SK-N-SH (cell line): ENCODE results near the gene CST11. TPM values are rescaled to one million over a fixed set of nuclear protein-coding genes. Genes with fewer than 3 reads are reported as not detected.

ENCODE experiments used
- CTCF ChIA-PET: fragments of 300-600, 350-600 bp; formaldehyde crosslinking; extraction: SDS; loops from one replicate; lab custom pipeline; 2021; lab: Yijun Ruan, JAX
- POLR2A ChIA-PET: fragments of 350-600 bp; sonication (Branson Sonifier 250); formaldehyde crosslinking; extraction: SDS; loops from one replicate; lab custom pipeline; 2020; ENCODE audit warnings: antibody characterized with exemption, inconsistent platforms; lab: Yijun Ruan, JAX
- DNase-seq: peaks from one replicate; pipeline ENCODE4 v3.0.0; 2012
- H2AFZ ChIP-seq: fragments of 200-600 bp; sonication (generic); 2 replicates; pipeline ENCODE4 v1.8.1; 2016; ENCODE audit warnings: antibody characterized with exemption, mild to moderate bottlenecking, low read depth
- H3F3A ChIP-seq: fragments of 200-600 bp; sonication (generic); replicated peaks from 2 replicates; pipeline ENCODE3; 2016; ENCODE audit warnings: antibody characterized with exemption, mild to moderate bottlenecking; ENCODE audit not compliant: insufficient read depth
- H3K27ac ChIP-seq, 2 experiments: fragments of 200-500 bp in 1 of 2; fragments of 200-600 bp in 1 of 2; sonication (Bioruptor generic) in 1 of 2; sonication (generic), shearing (Covaris generic) in 1 of 2; 2 replicates each; pipeline versions ENCODE4 v1.5.1 to v1.6.1; 2014 to 2016; ENCODE audit warnings: low read depth in 2 of 2, inconsistent platforms in 1 of 2, low read length in 1 of 2, mild to moderate bottlenecking in 1 of 2, mixed read lengths in 1 of 2
- H3K27me3 ChIP-seq: fragments of 200-600 bp; sonication (generic), shearing (Covaris generic); 2 replicates; pipeline ENCODE4 v1.6.1; 2016; ENCODE audit warnings: mixed run types; ENCODE audit not compliant: insufficient read depth
- H3K36me3 ChIP-seq, 2 experiments: fragments of 200-500 bp in 1 of 2; fragments of 200-600 bp in 1 of 2; sonication (Bioruptor generic) in 1 of 2; sonication (generic) in 1 of 2; replicated peaks in 1 of 2; 2 replicates each; pipeline versions ENCODE3 to v1.5.1; 2014 to 2016; ENCODE audit warnings: low read length in 1 of 2, mild to moderate bottlenecking in 1 of 2; ENCODE audit not compliant: insufficient read depth in 2 of 2, control insufficient read depth in 1 of 2
- H3K4me1 ChIP-seq, 2 experiments: fragments of 200-500 bp in 1 of 2; fragments of 200-600 bp in 1 of 2; sonication (Bioruptor generic) in 1 of 2; sonication (generic), shearing (Covaris generic) in 1 of 2; 2 replicates each; pipeline versions ENCODE4 v1.5.1 to v1.6.1; 2014 to 2016; ENCODE audit warnings: low read depth in 1 of 2, low read length in 1 of 2, mixed run types in 1 of 2; ENCODE audit not compliant: insufficient read depth in 2 of 2, control insufficient read depth in 1 of 2
- H3K4me2 ChIP-seq: fragments of 200-600 bp; sonication (generic), shearing (Covaris generic); 2 replicates; pipeline ENCODE4 v1.6.1; 2017; ENCODE audit warnings: mixed run types
- H3K4me3 ChIP-seq, 2 experiments: fragments of 200-500 bp in 1 of 2; fragments of 200-600 bp in 1 of 2; sonication (Bioruptor generic) in 1 of 2; sonication (generic), shearing (Covaris generic) in 1 of 2; 2 replicates each; pipeline versions ENCODE4 v1.5.1 to v1.8.1; 2014 to 2016; ENCODE audit warnings: low read depth in 2 of 2, inconsistent platforms in 1 of 2, low read length in 1 of 2, mild to moderate bottlenecking in 1 of 2, mixed read lengths in 1 of 2, moderate library complexity in 1 of 2
- H3K79me2 ChIP-seq: fragments of 200-600 bp; sonication (generic); 2 replicates; pipeline ENCODE4 v1.8.1; 2017; ENCODE audit warnings: mild to moderate bottlenecking; ENCODE audit not compliant: insufficient read depth
- H3K9ac ChIP-seq: fragments of 200-600 bp; sonication (generic); 2 replicates; pipeline ENCODE4 v1.6.1; 2017; ENCODE audit warnings: mixed run types
- H3K9me2 ChIP-seq: fragments of 200-600 bp; sonication (generic); 2 replicates; pipeline ENCODE4 v1.6.1; 2017; ENCODE audit warnings: mixed run types
- H3K9me3 ChIP-seq: fragments of 200-600 bp; sonication (generic); 2 replicates; pipeline ENCODE4 v1.6.1; 2017; ENCODE audit warnings: mixed run types, mild to moderate bottlenecking, moderate library complexity
- H4K20me1 ChIP-seq: fragments of 200-600 bp; sonication (generic); 2 replicates; pipeline ENCODE4 v1.6.1; 2017; ENCODE audit warnings: mild to moderate bottlenecking, mixed run types; ENCODE audit not compliant: insufficient read depth
- CTCF ChIP-seq: fragments of 200-600 bp; sonication (generic); IDR thresholded peaks from 2 replicates; pipeline ENCODE4 v1.6.1; 2017; ENCODE audit warnings: antibody characterized with exemption, mild to moderate bottlenecking, moderate library complexity
- EZH2phosphoT487 ChIP-seq: fragments of 200-600 bp; sonication (generic); IDR thresholded peaks from 2 replicates; pipeline ENCODE4 v1.6.1; 2017; ENCODE audit warnings: low read depth, mixed run types, mild to moderate bottlenecking, antibody characterized with exemption, moderate library complexity, borderline replicate concordance
- FOXJ3 ChIP-seq: sonication (generic); formaldehyde crosslinking; IDR thresholded peaks from 2 replicates; pipeline ENCODE4 v1.5.1; 2020; ENCODE audit warnings: mild to moderate bottlenecking, missing genetic modification reagents
- FOXM1 ChIP-seq: IDR thresholded peaks from 2 replicates; pipeline ENCODE4 v1.4.0; 2012; ENCODE audit warnings: low read depth, mild to moderate bottlenecking
- GABPA ChIP-seq: IDR thresholded peaks from 2 replicates; pipeline ENCODE4 v1.4.0; 2012; ENCODE audit warnings: low read depth, mild to moderate bottlenecking
- JUND ChIP-seq: IDR thresholded peaks from 2 replicates; pipeline ENCODE4 v1.4.0; 2012
- MXI1 ChIP-seq: IDR thresholded peaks from 2 replicates; pipeline ENCODE4 v1.6.1; 2012; ENCODE audit warnings: mild to moderate bottlenecking, low read depth, low read length, improper control_type of control experiment
- NFIC ChIP-seq: IDR thresholded peaks from 2 replicates; pipeline ENCODE4 v1.4.0; 2012; ENCODE audit warnings: borderline replicate concordance
- NRF1 ChIP-seq: IDR thresholded peaks from 2 replicates; pipeline ENCODE4 v1.6.1; 2012; ENCODE audit warnings: low read depth, mild to moderate bottlenecking, low read length
- POLR2AphosphoS5 ChIP-seq: IDR thresholded peaks from 2 replicates; pipeline ENCODE4 v1.6.1; 2012; ENCODE audit warnings: low read depth, low read length
- RAD21 ChIP-seq: IDR thresholded peaks from 2 replicates; pipeline ENCODE4 v1.6.1; 2012; ENCODE audit warnings: mild to moderate bottlenecking, low read length
- RCOR1 ChIP-seq: fragments of 150-350 bp; IDR thresholded peaks from 2 replicates; pipeline ENCODE4 v1.6.1; 2017; ENCODE audit warnings: antibody characterized with exemption, low read length
- RFX5 ChIP-seq: IDR thresholded peaks from 2 replicates; pipeline ENCODE4 v1.6.1; 2012; ENCODE audit warnings: mild to moderate bottlenecking, improper control_type of control experiment, low read length
- RXRA ChIP-seq: IDR thresholded peaks from 2 replicates; pipeline ENCODE4 v1.4.0; 2012; ENCODE audit warnings: low read depth, mild to moderate bottlenecking, borderline replicate concordance
- SIN3A ChIP-seq: IDR thresholded peaks from 2 replicates; pipeline ENCODE4 v1.6.1; 2012; ENCODE audit warnings: low read depth, mild to moderate bottlenecking, low read length, moderate library complexity, borderline replicate concordance
- SMC3 ChIP-seq: IDR thresholded peaks from 2 replicates; pipeline ENCODE4 v1.6.1; 2012; ENCODE audit warnings: low read depth, low read length, improper control_type of control experiment
- TAF1 ChIP-seq: IDR thresholded peaks from 2 replicates; pipeline ENCODE4 v1.6.1; 2012; ENCODE audit warnings: low read depth, mild to moderate bottlenecking, low read length, moderate library complexity, borderline replicate concordance
- TEAD4 ChIP-seq: IDR thresholded peaks from 2 replicates; pipeline ENCODE4 v1.4.0; 2012; ENCODE audit warnings: mild to moderate bottlenecking, borderline replicate concordance; ENCODE audit not compliant: insufficient read depth
- USF2 ChIP-seq: fragments of 150-350 bp; IDR thresholded peaks from 2 replicates; pipeline ENCODE4 v1.6.1; 2017; ENCODE audit warnings: antibody characterized with exemption, low read length, low read depth, borderline replicate concordance
- YY1 ChIP-seq: IDR thresholded peaks from 2 replicates; pipeline ENCODE4 v1.4.0; 2012; ENCODE audit warnings: low read depth, mild to moderate bottlenecking
- WGBS: methylation state at CpG from one replicate; pipeline ENCODE4 v1.1.6; 2017; ENCODE audit warnings: low lambda C conversion rate; 5-methylcytosine and 5-hydroxymethylcytosine counted together
- polyA plus RNA-seq, 3 experiments: library from polyadenylated mRNA; depleted of rRNA; stranded (reverse); fragments of >200 nt; gene quantifications; 2 replicates each; pipeline ENCODE4 v1.2.3, GENCODE V29; 2012
- TF ChIP-seq, protein P1 (sequence below): IDR thresholded peaks from 2 replicates; pipeline ENCODE4 v1.4.0; 2012; ENCODE audit warnings: low read depth
- TF ChIP-seq, protein P2 (sequence below): IDR thresholded peaks from 2 replicates; pipeline ENCODE4 v1.6.1; 2012; ENCODE audit warnings: mild to moderate bottlenecking, low read depth, low read length, moderate library complexity
- TF ChIP-seq, protein P3 (sequence below): IDR thresholded peaks from 2 replicates; pipeline ENCODE4 v1.4.0; 2012; ENCODE audit warnings: low read depth, borderline replicate concordance

Gene CST11
- polyA plus RNA-seq, 1 of the 3 experiments (the other 2 are of a cell fraction) = not detected

- TF ChIP-seq EZH2phosphoT487 = no peak
- TF ChIP-seq, all 33 proteins: peak for 0
Measured at GRCh38 chr20:23442436-23442835, 10.2 kb downstream of the CST11 start (continued).

GRCh38 chr20:23441850-23442313 lies 10.8 kb downstream of the CST11 start:
- no peaks in the 10 kb centered on the region for H3K9me3 ChIP-seq
- ChIA-PET POLR2A (no interaction called here), CTCF (interaction anchor here (0.6 to 5.0 kb wide), 22 partner anchors 9 to 750 kb away, joined by 3 to 92 read pairs (median 4); partner anchors contain the start of genes CST11, CST9 and NAPB)
- H2AFZ ChIP-seq = no peak overlapping the region
- 10% methylated on average over 3 of the region's 8 CpGs for WGBS
- H3K9me2 ChIP-seq = no peaks in the 10 kb centered on the region
- H3K27me3 ChIP-seq = no peaks in the 10 kb centered on the region; the same call in none of the 2 replicates
- no peak overlapping the region for H3K9ac ChIP-seq
- no peak overlapping the region; a peak in 1 of 4 replicates for H3K4me3 ChIP-seq
- no peaks in the 10 kb centered on the region for H4K20me1 ChIP-seq
- DNase-seq = peak; percentile 75
- peaks cover 0 to 6% of the 10 kb centered on the region in 2 experiments; a peak in 2 of 4 replicates for H3K4me1 ChIP-seq
- H3K79me2 ChIP-seq = no peaks in the 10 kb centered on the region
- no peak overlapping the region for H3K27ac ChIP-seq
- H3K4me2 ChIP-seq = no peak overlapping the region
- H3K36me3 ChIP-seq = no peaks in the 10 kb centered on the region
- no peaks in the 10 kb centered on the region for H3F3A ChIP-seq
- TF ChIP-seq MXI1 (no peak), CTCF (peak; percentile 89), RFX5 (no peak), SIN3A (no peak), RXRA (no peak), YY1 (no peak), SMC3 (peak; percentile 73), NFIC (no peak), TAF1 (no peak), FOXJ3 (CRISPR knock-in tag) (no peak), FOXM1 (no peak), JUND (no peak), NRF1 (no peak), TEAD4 (no peak), RAD21 (peak; percentile 75), USF2 (no peak), EZH2phosphoT487 (no peak), POLR2AphosphoS5 (no peak), RCOR1 (no peak), GABPA (no peak)
- TF ChIP-seq, protein P1, sequence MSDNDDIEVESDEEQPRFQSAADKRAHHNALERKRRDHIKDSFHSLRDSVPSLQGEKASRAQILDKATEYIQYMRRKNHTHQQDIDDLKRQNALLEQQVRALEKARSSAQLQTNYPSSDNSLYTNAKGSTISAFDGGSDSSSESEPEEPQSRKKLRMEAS = no peak
- TF ChIP-seq, protein P2, sequence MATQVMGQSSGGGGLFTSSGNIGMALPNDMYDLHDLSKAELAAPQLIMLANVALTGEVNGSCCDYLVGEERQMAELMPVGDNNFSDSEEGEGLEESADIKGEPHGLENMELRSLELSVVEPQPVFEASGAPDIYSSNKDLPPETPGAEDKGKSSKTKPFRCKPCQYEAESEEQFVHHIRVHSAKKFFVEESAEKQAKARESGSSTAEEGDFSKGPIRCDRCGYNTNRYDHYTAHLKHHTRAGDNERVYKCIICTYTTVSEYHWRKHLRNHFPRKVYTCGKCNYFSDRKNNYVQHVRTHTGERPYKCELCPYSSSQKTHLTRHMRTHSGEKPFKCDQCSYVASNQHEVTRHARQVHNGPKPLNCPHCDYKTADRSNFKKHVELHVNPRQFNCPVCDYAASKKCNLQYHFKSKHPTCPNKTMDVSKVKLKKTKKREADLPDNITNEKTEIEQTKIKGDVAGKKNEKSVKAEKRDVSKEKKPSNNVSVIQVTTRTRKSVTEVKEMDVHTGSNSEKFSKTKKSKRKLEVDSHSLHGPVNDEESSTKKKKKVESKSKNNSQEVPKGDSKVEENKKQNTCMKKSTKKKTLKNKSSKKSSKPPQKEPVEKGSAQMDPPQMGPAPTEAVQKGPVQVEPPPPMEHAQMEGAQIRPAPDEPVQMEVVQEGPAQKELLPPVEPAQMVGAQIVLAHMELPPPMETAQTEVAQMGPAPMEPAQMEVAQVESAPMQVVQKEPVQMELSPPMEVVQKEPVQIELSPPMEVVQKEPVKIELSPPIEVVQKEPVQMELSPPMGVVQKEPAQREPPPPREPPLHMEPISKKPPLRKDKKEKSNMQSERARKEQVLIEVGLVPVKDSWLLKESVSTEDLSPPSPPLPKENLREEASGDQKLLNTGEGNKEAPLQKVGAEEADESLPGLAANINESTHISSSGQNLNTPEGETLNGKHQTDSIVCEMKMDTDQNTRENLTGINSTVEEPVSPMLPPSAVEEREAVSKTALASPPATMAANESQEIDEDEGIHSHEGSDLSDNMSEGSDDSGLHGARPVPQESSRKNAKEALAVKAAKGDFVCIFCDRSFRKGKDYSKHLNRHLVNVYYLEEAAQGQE = no peak
- TF ChIP-seq, protein P3, sequence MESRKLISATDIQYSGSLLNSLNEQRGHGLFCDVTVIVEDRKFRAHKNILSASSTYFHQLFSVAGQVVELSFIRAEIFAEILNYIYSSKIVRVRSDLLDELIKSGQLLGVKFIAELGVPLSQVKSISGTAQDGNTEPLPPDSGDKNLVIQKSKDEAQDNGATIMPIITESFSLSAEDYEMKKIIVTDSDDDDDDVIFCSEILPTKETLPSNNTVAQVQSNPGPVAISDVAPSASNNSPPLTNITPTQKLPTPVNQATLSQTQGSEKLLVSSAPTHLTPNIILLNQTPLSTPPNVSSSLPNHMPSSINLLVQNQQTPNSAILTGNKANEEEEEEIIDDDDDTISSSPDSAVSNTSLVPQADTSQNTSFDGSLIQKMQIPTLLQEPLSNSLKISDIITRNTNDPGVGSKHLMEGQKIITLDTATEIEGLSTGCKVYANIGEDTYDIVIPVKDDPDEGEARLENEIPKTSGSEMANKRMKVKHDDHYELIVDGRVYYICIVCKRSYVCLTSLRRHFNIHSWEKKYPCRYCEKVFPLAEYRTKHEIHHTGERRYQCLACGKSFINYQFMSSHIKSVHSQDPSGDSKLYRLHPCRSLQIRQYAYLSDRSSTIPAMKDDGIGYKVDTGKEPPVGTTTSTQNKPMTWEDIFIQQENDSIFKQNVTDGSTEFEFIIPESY = no peak
